NCI-H1930 (cell line): ENCODE results near the gene CYP4F11.
"Not testable (repeated sequence)": the region's sequence is repeated elsewhere in the genome, so short reads cannot be mapped to it uniquely, and the experiment has no call there.

ENCODE experiments used
- DNase-seq, 2 experiments: peaks; one replicate each; lab custom pipeline; 2025; lab: John Stamatoyannopoulos, UW

The CYP4F11 gene

DNA sequence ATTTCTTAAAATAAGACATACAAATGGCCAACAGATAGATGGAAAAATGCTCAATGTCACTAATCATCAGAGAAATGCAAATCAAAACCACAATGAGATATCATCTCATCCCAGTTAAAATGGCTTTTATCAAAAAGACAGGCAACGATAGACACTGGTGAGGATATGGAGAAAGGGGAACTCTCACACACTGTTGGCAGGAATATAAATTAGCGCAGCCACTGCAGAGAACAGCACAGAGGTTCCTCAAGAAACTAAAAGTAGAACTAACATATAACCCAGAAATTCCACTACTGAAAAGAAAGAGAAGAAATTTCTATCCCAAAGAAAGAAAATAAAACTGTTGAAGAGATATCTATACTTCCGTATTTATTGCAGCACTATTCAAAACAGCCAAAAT lies 51.0 kb downstream of the CYP4F11 start:
- not testable (repeated sequence) for DNase-seq

- no peak for DNase-seq
These were observed 59.4 kb downstream of the CYP4F11 start for GRCh38 chr19:15874821-15875474.

DNA sequence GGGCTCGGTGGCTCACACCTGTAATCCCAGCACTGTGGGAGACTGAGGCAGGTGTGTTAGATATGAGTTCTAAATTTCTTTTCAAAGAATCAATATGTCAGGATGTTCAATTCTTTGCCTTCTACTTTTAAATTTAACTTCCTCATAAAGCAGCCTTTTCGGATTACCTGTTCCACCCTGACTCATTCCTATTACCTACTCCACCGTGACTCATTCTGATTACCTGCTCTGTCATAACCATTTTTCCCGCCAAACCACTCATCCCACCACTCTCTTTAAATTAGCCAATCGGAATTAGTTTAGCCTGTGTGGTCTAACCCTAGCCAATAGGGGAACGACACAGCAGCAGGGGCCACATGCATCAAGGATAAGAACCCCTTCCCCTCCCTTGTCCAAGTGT lies 60.6 kb downstream of the CYP4F11 start:
- not testable (repeated sequence) for DNase-seq

DNA sequence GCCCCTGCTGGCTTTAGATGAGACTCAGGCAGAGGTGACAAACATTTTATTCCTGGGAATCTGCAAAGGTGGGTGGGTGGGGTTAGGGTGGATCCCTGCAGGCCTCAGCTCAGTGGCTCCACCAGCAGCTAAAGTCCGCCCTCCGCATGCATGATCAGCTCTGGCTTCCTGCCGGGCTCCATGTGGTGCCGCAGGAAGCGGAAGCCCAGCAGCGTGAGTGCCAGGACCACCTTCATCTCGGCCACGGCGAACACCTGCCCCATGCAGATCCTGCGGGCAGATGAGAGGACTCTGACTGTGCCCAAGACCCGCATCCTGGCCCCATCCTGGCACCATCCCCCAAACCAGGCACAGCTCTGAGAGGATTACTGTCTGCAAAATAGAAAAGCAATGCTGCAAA lies 62.8 kb downstream of the CYP4F11 start:
- DNase-seq, result peak in 1 of 2 experiments; percentile 9

- no peak for DNase-seq
These were observed 64.5 kb downstream of the CYP4F11 start for GRCh38 chr19:15869873-15870272.

DNA sequence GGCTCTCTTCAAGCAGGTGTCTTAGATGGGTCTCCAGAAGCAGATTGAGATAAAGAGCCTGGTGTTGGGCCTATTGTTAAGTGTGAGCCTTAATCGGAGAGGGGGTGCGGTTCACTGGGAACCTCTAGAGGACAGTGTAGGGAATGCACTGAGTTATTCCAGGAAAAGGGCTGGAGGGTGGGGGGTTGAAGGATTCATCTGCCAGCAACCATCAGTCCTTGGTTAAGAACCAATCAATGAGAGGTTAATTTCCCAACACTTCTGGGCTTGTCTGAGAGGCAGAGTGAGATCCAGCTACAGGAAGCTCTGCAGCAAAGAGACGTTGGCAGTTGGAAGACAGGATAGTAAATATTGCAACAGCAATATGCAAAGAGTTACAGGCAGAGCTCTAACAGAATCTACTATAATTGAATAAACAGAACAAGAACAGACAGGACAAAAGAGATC lies 65.2 kb downstream of the CYP4F11 start:
- peak in 1 of 2 experiments; percentile 2 for DNase-seq

DNA sequence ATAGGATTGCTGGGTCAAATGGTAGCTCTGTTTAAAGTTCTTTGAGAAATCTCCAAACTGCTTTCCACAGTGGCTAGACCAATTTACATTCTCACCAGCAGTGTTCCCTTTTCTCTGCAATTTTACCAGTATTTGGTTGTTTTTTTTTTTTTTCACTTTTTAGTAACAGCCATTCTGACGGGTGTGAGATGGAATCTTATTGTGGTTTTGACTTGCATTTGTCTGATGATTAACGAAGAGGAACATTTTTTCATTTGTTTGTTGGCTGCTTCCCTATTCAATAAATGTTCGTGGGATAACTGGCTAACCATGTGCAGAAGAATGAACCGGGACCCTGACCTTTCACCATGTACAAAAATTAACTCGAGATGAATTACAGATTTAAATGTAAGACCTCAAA lies 67.7 kb downstream of the CYP4F11 start:
- DNase-seq, result no peak

DNA sequence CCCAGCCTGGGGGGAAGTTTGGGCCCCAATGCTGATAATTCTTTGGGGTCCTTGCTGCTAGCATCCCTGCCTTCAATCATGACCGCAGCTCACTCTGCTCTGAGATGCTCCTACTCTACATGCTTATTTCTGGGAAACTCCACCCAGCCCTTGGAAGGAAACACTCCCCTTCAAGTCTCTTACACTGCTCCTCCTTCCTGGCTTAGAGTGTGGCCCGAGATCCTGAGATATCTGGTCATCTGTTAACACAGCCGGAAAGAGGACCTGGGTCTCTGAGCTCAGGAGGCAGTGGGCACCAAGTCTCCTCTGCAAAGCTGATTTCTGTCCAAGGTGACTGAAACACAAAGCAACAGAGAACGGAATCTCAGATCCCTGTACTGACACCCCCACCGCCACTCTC lies 69.5 kb downstream of the CYP4F11 start:
- DNase-seq, result no peak

- no peak for DNase-seq
These were observed 71.1 kb downstream of the CYP4F11 start for GRCh38 chr19:15863272-15863671.

DNA sequence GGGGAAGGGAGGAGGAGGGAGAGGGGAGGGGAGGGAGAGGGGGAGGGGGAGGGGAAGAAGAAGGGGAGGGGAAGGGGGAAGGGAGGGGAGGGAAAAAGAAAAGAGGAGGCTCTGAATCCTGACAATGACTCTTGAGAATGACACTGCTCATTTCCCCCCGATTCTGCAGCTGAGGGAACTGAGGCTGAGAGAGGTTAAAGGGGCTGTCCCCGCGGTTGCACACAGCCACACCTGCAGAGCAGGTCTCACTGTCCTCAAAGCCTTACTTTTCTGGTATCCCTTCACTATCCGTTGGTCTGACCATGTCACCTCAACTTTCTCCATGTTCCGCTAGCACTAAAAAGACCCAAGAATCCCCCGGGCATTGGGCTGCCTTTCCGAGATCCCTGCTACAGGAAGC lies 71.9 kb downstream of the CYP4F11 start:
- DNase-seq, result no peak
